MM.1S (cell line): Measurements from ENCODE around the gene HSPB2.

Source experiments
- DNase-seq: peaks from one replicate; pipeline ENCODE4 v3.0.0-alpha.2; 2015
- H2AFZ ChIP-seq: fragments of 300-600 bp; sonication (generic); 2 replicates; pipeline ENCODE4 v1.6.0; 2016; ENCODE audit warnings: antibody characterized with exemption, low read length
- H3F3A ChIP-seq: fragments of 300-600 bp; sonication (generic); 2 replicates; pipeline ENCODE4 v1.6.1; 2016; ENCODE audit warnings: mild to moderate bottlenecking, antibody characterized with exemption, low read length, moderate library complexity, mixed read lengths; ENCODE audit not compliant: insufficient read depth
- H3K27ac ChIP-seq: fragments of 300-600 bp; sonication (generic); 2 replicates; pipeline ENCODE4 v1.5.1; 2016; ENCODE audit warnings: mild to moderate bottlenecking, low read length
- H3K27me3 ChIP-seq: fragments of 300-600 bp; sonication (generic); replicated peaks from 2 replicates; pipeline ENCODE4 v1.6.0; 2016; ENCODE audit warnings: low read length; ENCODE audit not compliant: insufficient read depth
- H3K36me3 ChIP-seq: fragments of 300-600 bp; sonication (generic); replicated peaks from 2 replicates; pipeline ENCODE4 v1.6.1; 2016; ENCODE audit warnings: mild to moderate bottlenecking, low read length, mixed read lengths; ENCODE audit not compliant: insufficient read depth
- H3K4me1 ChIP-seq: fragments of 300-600 bp; sonication (generic); 2 replicates; pipeline ENCODE4 v1.6.1; 2016; ENCODE audit warnings: low read length, mixed read lengths
- H3K4me2 ChIP-seq: fragments of 300-600 bp; sonication (generic); 2 replicates; pipeline ENCODE4 v1.6.0; 2016; ENCODE audit warnings: low read depth, low read length
- H3K4me3 ChIP-seq: fragments of 300-600 bp; sonication (generic); 2 replicates; pipeline ENCODE4 v1.5.1; 2016; ENCODE audit warnings: low read length, mixed read lengths
- H3K79me2 ChIP-seq: fragments of 300-600 bp; sonication (generic); 2 replicates; pipeline ENCODE4 v1.6.1; 2016; ENCODE audit warnings: mixed run types, low read length, mixed read lengths
- H3K9ac ChIP-seq: fragments of 300-600 bp; sonication (generic); 2 replicates; pipeline ENCODE4 v1.6.1; 2016; ENCODE audit warnings: low read length, mixed read lengths
- H3K9me2 ChIP-seq: fragments of 300-600 bp; sonication (generic); replicated peaks from 2 replicates; pipeline ENCODE4 v1.6.1; 2016; ENCODE audit warnings: mild to moderate bottlenecking, low read length, mixed read lengths; ENCODE audit not compliant: insufficient read depth
- H3K9me3 ChIP-seq: fragments of 300-600 bp; sonication (generic); replicated peaks from 2 replicates; pipeline ENCODE4 v1.6.1; 2016; ENCODE audit warnings: mild to moderate bottlenecking, low read length, mixed read lengths; ENCODE audit not compliant: insufficient read depth
- H4K20me1 ChIP-seq: fragments of 300-600 bp; sonication (generic); 2 replicates; pipeline ENCODE4 v1.6.1; 2016; ENCODE audit warnings: mild to moderate bottlenecking, low read length, moderate library complexity, mixed read lengths; ENCODE audit not compliant: insufficient read depth
- CTCF ChIP-seq: fragments of 300-600 bp; sonication (generic); IDR thresholded peaks from 2 replicates; pipeline ENCODE4 v1.5.1; 2016; ENCODE audit warnings: antibody characterized with exemption, low read length, mixed read lengths
- EZH2 ChIP-seq: fragments of 300-600 bp; sonication (generic); optimal IDR thresholded peaks from 2 replicates; pipeline ENCODE3; 2017; ENCODE audit warnings: low read depth, mild to moderate bottlenecking, antibody characterized with exemption, low read length, mixed read lengths
- EZH2phosphoT487 ChIP-seq: fragments of 300-600 bp; sonication (generic); IDR thresholded peaks from 2 replicates; pipeline ENCODE4 v1.6.1; 2018; ENCODE audit warnings: antibody characterized with exemption, low read length

Gene HSPB2

GRCh38 chr11:111870886-111871692, 41.4 kb upstream of the HSPB2 start, which contains the start of gene ALG9:
Gene ALG9, minus strand, starts transcription at chr11:111871581. Its CDS starts 99 bp downstream, at chr11:111871482.
- Histone ChIP-seq H3K27ac (peak within 1 kb of the TSS; percentile 43; the same call in 1 of the 2 replicates), H3K9me3 (no peaks in the 10 kb centered on the region), H3K27me3 (no peaks in the 10 kb centered on the region), H2AFZ (peak within 1 kb of the TSS; percentile 92), H4K20me1 (no peaks in the 10 kb centered on the region), H3K36me3 (no peaks in the 10 kb centered on the region), H3K4me3 (peak within 1 kb of the TSS; percentile 83), H3K4me2 (peak within 1 kb of the TSS; percentile 81), H3K4me1 (peaks cover 10% of the 10 kb centered on the region; the same call in 1 of the 2 replicates), H3K9ac (peak within 1 kb of the TSS; percentile 77), H3K79me2 (peaks cover 11% of the 10 kb centered on the region), H3F3A (0 out of 2 replicates have a peak, but pooled peaks cover 6% of the 10 kb centered on the region), H3K9me2 (no peaks in the 10 kb centered on the region)
- DNase-seq: peak; percentile 78
- TF ChIP-seq CTCF (peak; percentile 38), EZH2 (no peak), EZH2phosphoT487 (no peak)

- peak overlapping the region; percentile 92 for H2AFZ ChIP-seq
- 0 out of 2 replicates have a peak, but pooled peaks cover 6% of the 10 kb centered on the region for H3F3A ChIP-seq
- H3K27ac ChIP-seq: no peak overlapping the region
- no peaks in the 10 kb centered on the region for H3K27me3 ChIP-seq
- H3K4me2 ChIP-seq: peak overlapping the region; percentile 81
- peaks cover 10% of the 10 kb centered on the region; the same call in 1 of the 2 replicates for H3K4me1 ChIP-seq
- TF ChIP-seq EZH2 (no peak), CTCF (no peak), EZH2phosphoT487 (no peak)
- H3K9me3 ChIP-seq: no peaks in the 10 kb centered on the region
- H3K79me2 ChIP-seq: peaks cover 11% of the 10 kb centered on the region
- no peaks in the 10 kb centered on the region for H4K20me1 ChIP-seq
- DNase-seq: no peak
- H3K4me3 ChIP-seq: peak overlapping the region; percentile 83
- H3K36me3 ChIP-seq: no peaks in the 10 kb centered on the region
- no peaks in the 10 kb centered on the region for H3K9me2 ChIP-seq
- peak overlapping the region; percentile 77; the same call in 1 of the 2 replicates for H3K9ac ChIP-seq
Measured at GRCh38 chr11:111871693-111872161, 40.8 kb upstream of the HSPB2 start.

- H3K4me3 ChIP-seq: peak overlapping the region; percentile 81
- peak overlapping the region; percentile 85 for H3K4me2 ChIP-seq
- DNase-seq: peak; percentile 10
- H3K9me3 ChIP-seq: no peaks in the 10 kb centered on the region
- peaks cover 8% of the 10 kb centered on the region for H3K79me2 ChIP-seq
- peak overlapping the region; percentile 85 for H3K9ac ChIP-seq
- peaks cover 7% of the 10 kb centered on the region; the same call in 1 of the 2 replicates for H3K4me1 ChIP-seq
- no peaks in the 10 kb centered on the region for H3K27me3 ChIP-seq
- peak overlapping the region; percentile 89 for H2AFZ ChIP-seq
- peaks cover 7% of the 10 kb centered on the region for H3F3A ChIP-seq
- TF ChIP-seq EZH2: no peak
- no peak for TF ChIP-seq EZH2phosphoT487
- no peak for TF ChIP-seq CTCF
- no peaks in the 10 kb centered on the region for H4K20me1 ChIP-seq
- no peaks in the 10 kb centered on the region for H3K9me2 ChIP-seq
- no peaks in the 10 kb centered on the region for H3K36me3 ChIP-seq
- peak overlapping the region; percentile 93 for H3K27ac ChIP-seq
Measured at GRCh38 chr11:111878385-111878848, 34.1 kb upstream of the HSPB2 start.
